ENCODE data around the gene LMOD2. TPM values are rescaled to one million over a fixed set of nuclear protein-coding genes. Genes with fewer than 3 reads are reported as not detected.

Gene LMOD2
- polyA plus RNA-seq, 3 donors, result 0.09 TPM; not detected in 2

- no peak overlapping the region for H3K27ac ChIP-seq (ENCODE audit: low read depth in 1 of 2, low read length in 2 of 2)
- Mint-ChIP-seq H3K9me3 (peaks cover 0 to 4% (median 0%) of the 10 kb centered on the region in 7 donors), H3K27me3 (ENCODE audit: low read depth in 3 of 3) (peaks cover 0 to 4% (median 0%) of the 10 kb centered on the region in 3 donors), H3K36me3 (no peaks in the 10 kb centered on the region), H3K4me3 (no peak overlapping the region), H3K27ac (no peak overlapping the region), H3K4me1 (no peaks in the 10 kb centered on the region)
- H4K20me1 ChIP-seq (ENCODE audit: insufficient read depth, low read length), result no peaks in the 10 kb centered on the region
- H3K4me3 ChIP-seq (replicated peaks in 1 of 3; ENCODE audit: low read depth in 2 of 3, low read length in 3 of 3), result no peak overlapping the region
- no peaks in the 10 kb centered on the region for H3K79me2 ChIP-seq (ENCODE audit: insufficient read depth, low read length)
- intact Hi-C loops (cut with micrococcal nuclease), result no loop called here
- no peak for DNase-seq
- no peaks in the 10 kb centered on the region for H3K9me3 ChIP-seq (replicated peaks in 1 of 2; ENCODE audit: control insufficient read depth in 1 of 2, insufficient read depth in 1 of 2, low read length in 2 of 2)
- no peaks in the 10 kb centered on the region for H3K27me3 ChIP-seq (ENCODE audit: control insufficient read depth in 2 of 2, insufficient read depth in 2 of 2, low read length in 2 of 2)
- WGBS (ENCODE audit: insufficient coverage), result 70% methylated on average over 2 of the region's 5 CpGs
- H3K4me1 ChIP-seq (ENCODE audit: control insufficient read depth in 1 of 2, insufficient read depth in 2 of 2, low read length in 2 of 2), result no peaks in the 10 kb centered on the region
- no peaks in the 10 kb centered on the region for H3K36me3 ChIP-seq (replicated peaks in 1 of 2; ENCODE audit: control insufficient read depth in 1 of 2, insufficient read depth in 2 of 2, low read length in 2 of 2)
- H3K4me2 ChIP-seq (replicated peaks; ENCODE audit: extremely low read depth, low read length, poor library complexity, severe bottlenecking), result no peak overlapping the region
- H3K9ac ChIP-seq (ENCODE audit: insufficient read depth, low read length, poor library complexity, severe bottlenecking), result no peak overlapping the region
- no peak overlapping the region for H2AFZ ChIP-seq (ENCODE audit: insufficient read depth, low read depth, low read length, poor library complexity, severe bottlenecking)
- TF ChIP-seq CTCF (IDR thresholded peaks at IDR 0.05), result no peak
Measured at GRCh38 chr7:123608991-123609882, 46.4 kb upstream of the LMOD2 start.

GRCh38 chr7:123609883-123610239 is 45.8 kb upstream of the LMOD2 start:
- TF ChIP-seq CTCF (IDR thresholded peaks at IDR 0.05), result no peak
- H3K9ac ChIP-seq (ENCODE audit: insufficient read depth, low read length, poor library complexity, severe bottlenecking), result no peak overlapping the region
- H3K9me3 Mint-ChIP-seq, result peaks cover 0 to 4% (median 0%) of the 10 kb centered on the region in 7 donors
- H3K4me2 ChIP-seq (replicated peaks; ENCODE audit: extremely low read depth, low read length, poor library complexity, severe bottlenecking), result no peak overlapping the region
- H3K4me1 Mint-ChIP-seq, result no peaks in the 10 kb centered on the region
- no peaks in the 10 kb centered on the region for H3K36me3 Mint-ChIP-seq
- WGBS (ENCODE audit: insufficient coverage), result no CpG with 5 or more reads among the region's 2 CpGs
- H3K4me3 Mint-ChIP-seq, result no peak overlapping the region
- no peaks in the 10 kb centered on the region for H3K36me3 ChIP-seq (replicated peaks in 1 of 2; ENCODE audit: control insufficient read depth in 1 of 2, insufficient read depth in 2 of 2, low read length in 2 of 2)
- intact Hi-C loops (cut with micrococcal nuclease), result no loop called here
- no peaks in the 10 kb centered on the region for H3K9me3 ChIP-seq (replicated peaks in 1 of 2; ENCODE audit: control insufficient read depth in 1 of 2, insufficient read depth in 1 of 2, low read length in 2 of 2)
- DNase-seq, result no peak
- no peaks in the 10 kb centered on the region for H3K27me3 ChIP-seq (ENCODE audit: control insufficient read depth in 2 of 2, insufficient read depth in 2 of 2, low read length in 2 of 2)
- no peaks in the 10 kb centered on the region for H4K20me1 ChIP-seq (ENCODE audit: insufficient read depth, low read length)
- no peaks in the 10 kb centered on the region for H3K79me2 ChIP-seq (ENCODE audit: insufficient read depth, low read length)
- peaks cover 0 to 4% (median 0%) of the 10 kb centered on the region in 3 donors for H3K27me3 Mint-ChIP-seq (ENCODE audit: low read depth in 3 of 3)
- no peak overlapping the region for H2AFZ ChIP-seq (ENCODE audit: insufficient read depth, low read depth, low read length, poor library complexity, severe bottlenecking)
- H3K4me1 ChIP-seq (ENCODE audit: control insufficient read depth in 1 of 2, insufficient read depth in 2 of 2, low read length in 2 of 2), result no peaks in the 10 kb centered on the region
- H3K27ac ChIP-seq (ENCODE audit: low read depth in 1 of 2, low read length in 2 of 2), result no peak overlapping the region
- H3K4me3 ChIP-seq (replicated peaks in 1 of 3; ENCODE audit: low read depth in 2 of 3, low read length in 3 of 3), result no peak overlapping the region
- no peak overlapping the region for H3K27ac Mint-ChIP-seq
